HT1080 (cell line): Measurements from ENCODE around the gene MAST2. TPM values are rescaled to one million over a fixed set of nuclear protein-coding genes. Genes with fewer than 3 reads are reported as not detected.

ENCODE experiments used
- DNase-seq: peaks from one replicate; pipeline ENCODE4 v3.0.0-alpha.2; 2015; ENCODE audit warnings: low read depth
- polyA plus RNA-seq, 2 experiments: library from polyadenylated mRNA; depleted of rRNA; stranded (reverse); fragments of >200 nt; gene quantifications; 2 replicates each; pipeline ENCODE4 v1.2.3, GENCODE V29; 2015
- total RNA-seq: library from RNA; depleted of rRNA; stranded (reverse); fragments of >200 nt; shearing (Covaris generic); gene quantifications from 2 replicates; pipeline ENCODE4 v1.2.3, GENCODE V29; 2014; rRNA removed

MAST2 gene
- total RNA-seq, result 19.3 and 21.3 TPM in 2 replicates
- polyA plus RNA-seq (2015; cell fraction: cytosol; rRNA removed), result 17.3 and 18.5 TPM in 2 replicates
- polyA plus RNA-seq (2015; cell fraction: nucleus; rRNA removed), result 59.3 and 63.0 TPM in 2 replicates

GRCh38 chr1:45803299-45803780 lies at the start of gene MAST2:
Gene MAST2 (plus strand): TSS chr1:45803612. CDS start chr1:45803896, 284 bp downstream.
- peak; percentile 77 for DNase-seq

GRCh38 chr1:45755697-45756096 lies 47.7 kb upstream of the MAST2 start:
- no peak for DNase-seq

- no peak for DNase-seq
Observed at GRCh38 chr1:45762291-45762690, 41.1 kb upstream of the MAST2 start.

GRCh38 chr1:45765999-45766792 lies 37.2 kb upstream of the MAST2 start:
- DNase-seq, result no peak

- peak; percentile 80 for DNase-seq
Observed at GRCh38 chr1:45767035-45767434, 36.4 kb upstream of the MAST2 start.

- DNase-seq, result peak; percentile 64
Observed at GRCh38 chr1:45769261-45769932, 34.0 kb upstream of the MAST2 start.

- no peak for DNase-seq
Observed at GRCh38 chr1:45772971-45773370, 30.4 kb upstream of the MAST2 start.

DNA sequence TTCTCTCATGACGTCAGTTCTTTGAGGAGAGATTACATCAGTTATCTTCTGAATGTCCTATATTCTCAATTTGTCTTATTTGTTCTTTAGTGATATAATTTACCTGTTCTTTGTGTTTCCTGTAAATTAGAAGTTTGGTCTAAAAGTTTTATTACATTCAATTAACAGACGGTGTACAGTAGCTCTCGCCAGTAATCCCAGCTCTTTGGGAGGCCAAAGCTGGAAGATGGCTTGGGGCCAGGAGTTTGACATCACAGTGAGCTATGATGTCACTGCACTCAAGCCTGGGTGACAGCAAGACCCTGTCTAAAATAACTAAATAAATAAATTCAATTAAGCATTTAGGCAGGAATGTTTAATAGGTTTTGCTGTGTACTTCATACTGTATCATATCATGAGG lies 27.6 kb upstream of the MAST2 start:
- DNase-seq, result no peak

GRCh38 chr1:45785583-45785982 lies 17.8 kb upstream of the MAST2 start:
- DNase-seq, result peak; percentile 33

GRCh38 chr1:45787905-45788304 lies 15.5 kb upstream of the MAST2 start:
- no peak for DNase-seq

DNA sequence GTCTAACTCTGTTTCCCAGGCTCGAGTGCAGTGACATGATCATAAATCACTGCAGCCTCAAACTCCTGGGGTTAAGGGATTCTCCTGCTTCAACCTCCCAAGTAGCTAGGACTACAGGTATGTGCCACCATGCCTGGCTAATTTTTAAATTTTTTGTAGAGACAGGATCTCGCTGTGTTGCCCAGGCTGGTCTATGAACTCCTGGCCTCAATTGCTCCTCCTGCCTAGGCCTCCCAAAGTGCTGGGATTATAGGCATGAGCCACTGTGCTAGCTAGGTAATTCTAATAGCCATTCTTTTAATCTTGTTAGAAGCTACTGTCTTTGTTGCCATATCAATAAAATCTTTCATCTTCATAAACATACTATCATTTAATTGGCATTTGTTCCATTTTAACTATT lies 13.8 kb upstream of the MAST2 start:
- no peak for DNase-seq

- DNase-seq, result no peak
Observed at GRCh38 chr1:45792744-45793143, 10.7 kb upstream of the MAST2 start.

DNA sequence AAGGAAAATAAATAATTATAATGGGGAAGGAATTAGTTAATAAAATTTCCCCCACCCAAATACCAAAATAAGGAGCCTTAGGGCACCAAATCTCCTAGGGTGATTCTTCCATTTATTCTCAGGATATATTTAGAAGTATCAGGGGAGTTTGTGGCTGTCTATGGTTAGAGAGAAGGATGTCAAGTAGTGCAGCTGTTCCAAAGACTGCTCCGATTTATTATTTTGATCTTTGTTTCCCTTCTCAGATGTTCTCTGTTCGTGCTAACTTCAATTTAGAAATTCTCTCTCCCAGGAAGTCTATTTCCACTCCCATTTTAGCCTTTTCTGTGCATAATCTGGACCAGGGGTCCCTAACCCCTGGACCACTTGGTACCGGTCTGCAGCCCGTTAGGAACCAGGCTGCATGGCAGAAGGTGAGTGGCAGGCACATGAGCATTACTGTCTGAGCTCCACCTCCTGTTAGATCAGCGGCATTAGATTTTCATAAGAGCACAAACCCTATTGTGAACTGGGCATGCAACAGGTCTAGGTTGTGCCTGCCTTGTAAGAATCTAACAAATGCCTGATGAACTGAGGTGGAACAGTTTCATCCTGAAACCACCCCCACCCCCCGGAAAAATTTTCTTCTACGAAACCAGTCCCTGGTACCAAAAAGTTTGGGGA lies 9.3 kb upstream of the MAST2 start:
- no peak for DNase-seq

GRCh38 chr1:45796381-45796780 lies 7.0 kb upstream of the MAST2 start:
- DNase-seq, result no peak

DNA sequence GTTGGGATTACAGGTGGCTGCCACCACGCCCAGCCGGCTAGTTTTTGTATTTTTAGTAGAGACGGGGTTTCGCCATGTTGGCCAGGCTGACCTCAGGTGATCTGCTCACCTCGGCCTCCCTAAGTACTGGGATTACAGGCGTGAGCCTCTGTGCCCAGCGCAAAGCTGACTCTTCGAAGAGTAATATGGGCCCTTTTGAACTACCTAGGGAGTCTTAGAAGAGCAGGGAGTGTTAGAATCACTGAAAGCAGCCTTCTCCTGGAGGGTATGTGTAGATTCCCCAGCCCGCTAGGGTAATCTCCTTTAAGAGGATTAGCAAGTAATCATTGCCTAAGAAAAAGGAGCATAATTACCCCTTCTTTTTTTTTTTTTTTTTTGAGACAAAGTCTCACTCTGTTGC lies 6.5 kb upstream of the MAST2 start:
- no peak for DNase-seq

DNA sequence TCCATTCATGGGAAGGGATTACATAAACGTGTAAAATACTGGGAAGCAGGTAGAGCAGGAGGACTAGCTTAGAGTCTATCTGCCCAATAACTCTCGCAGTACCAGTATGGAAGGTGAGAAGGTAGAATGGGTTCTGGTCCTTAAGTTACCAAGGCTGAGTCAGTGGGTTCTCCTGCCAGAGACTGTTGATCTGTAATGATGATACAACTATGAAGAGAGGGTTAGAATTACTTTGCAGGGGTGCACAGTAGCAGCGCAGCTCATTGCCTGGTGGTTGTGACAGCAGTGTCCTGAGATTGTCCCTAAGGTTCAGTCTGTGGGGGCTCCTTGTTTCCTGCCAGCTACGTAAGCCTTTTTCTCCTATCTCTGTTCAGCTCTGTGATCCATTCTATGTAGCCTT lies 2.5 kb upstream of the MAST2 start:
- DNase-seq, result no peak

- DNase-seq, result peak; percentile 96
Observed at GRCh38 chr1:45802343-45803298, 791 bp upstream of the MAST2 start.

- DNase-seq, result peak; percentile 14
Observed at GRCh38 chr1:45803781-45804668, 613 bp downstream of the MAST2 start.

- DNase-seq, result no peak
Observed at GRCh38 chr1:45804669-45804969, 1.2 kb downstream of the MAST2 start.

DNA sequence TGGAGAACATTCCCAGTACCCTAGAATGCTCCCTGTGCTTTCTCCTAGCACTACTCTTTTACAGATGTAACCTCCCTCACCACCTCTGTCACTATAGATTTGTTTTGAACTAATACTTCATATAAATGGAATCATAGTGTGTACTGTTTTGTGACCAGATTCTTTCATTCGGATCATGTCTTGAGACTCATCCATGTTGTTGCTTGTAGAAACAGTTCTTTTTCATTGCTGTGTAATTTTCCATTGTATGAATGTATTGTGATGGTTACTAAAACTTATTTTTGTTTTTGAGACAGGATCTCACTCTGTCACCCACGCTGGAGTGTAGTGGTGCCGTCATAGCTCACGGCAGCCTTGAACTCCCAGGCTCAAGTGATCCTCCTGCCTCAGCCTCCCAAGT lies 2.7 kb downstream of the MAST2 start:
- DNase-seq, result no peak
